Peyer's patch (tissue), 4 donors: ENCODE data around the gene CCL23. TPM values are rescaled to one million over a fixed set of nuclear protein-coding genes. Genes with fewer than 3 reads are reported as not detected.

Source experiments
- DNase-seq, 3 donors: peaks; one replicate each; pipeline ENCODE4 v3.0.0-alpha.2; 2017 to 2019
- H3K27ac ChIP-seq, 4 donors: fragments of 200-600 bp; sonication (generic); one replicate each; pipeline ENCODE4 v1.5.1; 2016 to 2019
- H3K27me3 ChIP-seq, 2 donors: fragments of 200-600 bp; sonication (generic); one replicate each; pipeline ENCODE4 v1.5.1; 2019
- H3K36me3 ChIP-seq, 3 donors: fragments of 200-600 bp; sonication (generic); one replicate each; pipeline ENCODE4 v1.5.1; 2016 to 2019
- H3K4me1 ChIP-seq, 4 donors: fragments of 200-600 bp; sonication (generic); one replicate each; pipeline ENCODE4 v1.5.1; 2016 to 2019
- H3K4me3 ChIP-seq, 4 donors: fragments of 200-600 bp; sonication (generic); 1 replicate in 3 of 4; 2 replicates in 1 of 4; pipeline ENCODE4 v1.5.1; 2016 to 2019; ENCODE audit warnings: mild to moderate bottlenecking in 1 of 4
- H3K9me3 ChIP-seq, 4 donors: fragments of 200-600 bp; sonication (generic); one replicate each; pipeline ENCODE4 v1.5.1; 2016 to 2019; ENCODE audit warnings: mild to moderate bottlenecking in 1 of 4
- POLR2A ChIP-seq, 2 donors: fragments of 450-650 bp; IDR thresholded peaks; one replicate each; pipeline ENCODE4 v1.5.1; 2017; ENCODE audit warnings: antibody characterized with exemption in 2 of 2, mild to moderate bottlenecking in 2 of 2, moderate library complexity in 2 of 2
- total RNA-seq, 4 donors: library from RNA; depleted of rRNA; stranded (reverse); fragments of >200 nt; gene quantifications; one replicate each; pipeline ENCODE4 v1.1.0, GENCODE V29; 2016
- TF ChIP-seq, protein P1 (sequence below), 6 experiments: fragments of 450-650 bp in 4 of 6; fragments of 200-600 bp in 2 of 6; sonication (generic) in 1 of 6; IDR thresholded peaks; one replicate each; pipeline ENCODE4 v1.5.1; 2017 to 2019; ENCODE audit warnings: antibody characterized with exemption in 6 of 6, mild to moderate bottlenecking in 3 of 6, moderate library complexity in 1 of 6

The CCL23 gene
- total RNA-seq, 4 donors from 2014 or later: 3.6 TPM; not detected in 3

DNA sequence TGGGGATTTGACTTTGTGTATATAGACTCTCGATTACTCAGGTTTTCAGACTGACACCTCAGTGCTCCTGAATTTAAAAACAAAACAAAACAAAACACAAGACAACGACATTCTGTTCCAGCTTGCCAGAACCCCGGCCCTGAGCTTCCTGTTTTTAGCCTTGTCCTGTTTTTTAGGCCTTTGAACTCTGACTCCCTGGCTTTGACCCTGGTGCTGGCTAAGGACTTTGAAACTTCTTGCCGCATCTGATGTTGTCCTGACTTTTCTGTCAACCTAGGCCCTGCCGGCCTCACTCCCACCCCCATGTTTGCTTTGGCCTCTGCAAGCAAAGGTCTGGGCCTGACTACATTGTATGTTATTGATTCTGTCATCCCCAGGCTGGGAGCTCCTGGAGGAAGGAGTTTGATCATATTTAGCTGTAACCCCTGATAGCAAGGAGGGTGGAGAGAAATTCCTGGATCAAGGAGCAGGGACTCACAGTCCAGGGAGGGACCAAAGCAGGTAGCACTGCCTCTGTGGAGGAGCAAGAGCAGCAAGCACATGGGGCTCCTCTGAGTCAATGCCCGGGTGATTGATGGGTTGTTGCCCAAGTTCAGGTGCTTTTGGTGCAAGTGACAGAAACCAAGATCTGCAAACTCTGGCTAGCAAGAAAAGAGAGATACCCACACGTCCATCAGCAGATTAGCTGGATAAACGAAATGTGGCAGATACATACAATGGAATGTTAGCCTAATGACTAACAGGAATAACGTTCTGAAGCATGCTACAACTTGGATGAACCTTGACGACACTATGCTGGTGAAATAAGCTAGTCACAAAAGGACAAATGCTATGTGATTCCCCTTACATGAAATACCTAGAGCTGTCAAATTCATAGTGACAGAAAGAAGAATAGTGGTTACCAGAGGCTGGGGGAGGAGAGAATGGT, 44.2 kb downstream of the CCL23 start:
- H3K27me3 ChIP-seq: no peaks in the 10 kb centered on the region

DNA sequence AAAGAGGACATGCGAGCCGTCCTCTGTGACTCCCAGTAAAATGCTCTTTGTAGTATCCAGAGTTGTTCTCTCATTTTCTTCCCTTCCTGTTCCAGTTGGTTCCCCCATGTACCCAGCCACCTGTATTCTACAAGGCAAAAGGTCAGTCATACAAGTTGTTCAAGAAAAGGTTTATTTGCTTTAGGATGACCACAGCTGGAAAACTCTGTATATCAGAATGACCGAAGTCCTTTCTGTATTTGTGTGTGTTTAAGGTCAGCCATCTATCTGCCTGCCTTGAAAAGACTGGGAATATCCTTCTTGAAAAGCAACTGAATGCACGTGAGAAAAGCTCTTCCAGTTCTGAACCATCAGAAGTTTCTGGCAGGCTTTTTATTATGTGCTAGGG, 44.8 kb downstream of the CCL23 start:
- TF ChIP-seq POLR2A (IDR thresholded peaks at IDR 0.05): no peak
- TF ChIP-seq, protein P1, sequence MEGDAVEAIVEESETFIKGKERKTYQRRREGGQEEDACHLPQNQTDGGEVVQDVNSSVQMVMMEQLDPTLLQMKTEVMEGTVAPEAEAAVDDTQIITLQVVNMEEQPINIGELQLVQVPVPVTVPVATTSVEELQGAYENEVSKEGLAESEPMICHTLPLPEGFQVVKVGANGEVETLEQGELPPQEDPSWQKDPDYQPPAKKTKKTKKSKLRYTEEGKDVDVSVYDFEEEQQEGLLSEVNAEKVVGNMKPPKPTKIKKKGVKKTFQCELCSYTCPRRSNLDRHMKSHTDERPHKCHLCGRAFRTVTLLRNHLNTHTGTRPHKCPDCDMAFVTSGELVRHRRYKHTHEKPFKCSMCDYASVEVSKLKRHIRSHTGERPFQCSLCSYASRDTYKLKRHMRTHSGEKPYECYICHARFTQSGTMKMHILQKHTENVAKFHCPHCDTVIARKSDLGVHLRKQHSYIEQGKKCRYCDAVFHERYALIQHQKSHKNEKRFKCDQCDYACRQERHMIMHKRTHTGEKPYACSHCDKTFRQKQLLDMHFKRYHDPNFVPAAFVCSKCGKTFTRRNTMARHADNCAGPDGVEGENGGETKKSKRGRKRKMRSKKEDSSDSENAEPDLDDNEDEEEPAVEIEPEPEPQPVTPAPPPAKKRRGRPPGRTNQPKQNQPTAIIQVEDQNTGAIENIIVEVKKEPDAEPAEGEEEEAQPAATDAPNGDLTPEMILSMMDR (IDR thresholded peaks at IDR 0.05): no peak
- Histone ChIP-seq H3K4me3 (no peak overlapping the region), H3K4me1 (peaks cover 0 to 19% (median 0%) of the 10 kb centered on the region in 4 donors), H3K27me3 (no peaks in the 10 kb centered on the region), H3K27ac (no peak overlapping the region), H3K9me3 (no peaks in the 10 kb centered on the region), H3K36me3 (no peaks in the 10 kb centered on the region)
- no peak for DNase-seq

More for the DNA sequence above, 44.2 kb downstream of the CCL23 start:
- no peak for TF ChIP-seq POLR2A (IDR thresholded peaks at IDR 0.05)
- TF ChIP-seq, protein P1 (IDR thresholded peaks at IDR 0.05): no peak
- Histone ChIP-seq H3K36me3 (no peaks in the 10 kb centered on the region), H3K4me3 (no peak overlapping the region), H3K9me3 (no peaks in the 10 kb centered on the region), H3K4me1 (peaks cover 0 to 19% (median 0%) of the 10 kb centered on the region in 4 donors), H3K27ac (peak overlapping the region in 2 of 4 donors; percentile 9 to 28)
- DNase-seq: no peak

DNA sequence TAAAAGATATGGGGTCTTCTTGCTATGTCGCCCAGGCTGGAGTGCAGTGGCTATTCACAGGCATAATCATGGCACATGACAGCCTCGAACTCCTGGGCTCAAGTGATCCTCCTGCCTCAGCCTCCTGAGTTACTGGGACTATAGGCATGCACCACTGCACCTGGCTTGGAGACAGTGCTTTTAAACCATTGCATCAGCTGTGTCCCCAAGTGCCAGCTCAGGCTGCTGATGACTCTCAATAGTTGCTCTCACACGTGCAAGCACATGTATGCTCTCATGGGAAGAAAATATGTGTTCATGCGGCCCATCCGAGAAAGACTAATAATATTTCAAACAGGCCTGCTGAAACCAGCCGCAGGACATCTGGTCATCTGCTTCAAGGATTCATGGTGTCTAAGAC, 45.2 kb downstream of the CCL23 start:
- no peak for DNase-seq
- Histone ChIP-seq H3K4me1 (peaks cover 0 to 19% (median 0%) of the 10 kb centered on the region in 4 donors), H3K4me3 (no peak overlapping the region), H3K27me3 (no peaks in the 10 kb centered on the region), H3K36me3 (no peaks in the 10 kb centered on the region), H3K27ac (no peak overlapping the region), H3K9me3 (no peaks in the 10 kb centered on the region)
- TF ChIP-seq POLR2A (IDR thresholded peaks at IDR 0.05): no peak
- TF ChIP-seq, protein P1 (IDR thresholded peaks at IDR 0.05): no peak

GRCh38 chr17:35972066-35972465, 45.7 kb downstream of the CCL23 start:
- H3K27ac ChIP-seq: no peak overlapping the region
- H3K27me3 ChIP-seq: no peaks in the 10 kb centered on the region
- H3K4me3 ChIP-seq: no peak overlapping the region
- H3K36me3 ChIP-seq: no peaks in the 10 kb centered on the region
- H3K9me3 ChIP-seq: no peaks in the 10 kb centered on the region
- peaks cover 0 to 19% (median 0%) of the 10 kb centered on the region in 4 donors for H3K4me1 ChIP-seq
- no peak for TF ChIP-seq POLR2A (IDR thresholded peaks at IDR 0.05)
- TF ChIP-seq, protein P1 (IDR thresholded peaks at IDR 0.05): no peak
- DNase-seq: no peak

DNA sequence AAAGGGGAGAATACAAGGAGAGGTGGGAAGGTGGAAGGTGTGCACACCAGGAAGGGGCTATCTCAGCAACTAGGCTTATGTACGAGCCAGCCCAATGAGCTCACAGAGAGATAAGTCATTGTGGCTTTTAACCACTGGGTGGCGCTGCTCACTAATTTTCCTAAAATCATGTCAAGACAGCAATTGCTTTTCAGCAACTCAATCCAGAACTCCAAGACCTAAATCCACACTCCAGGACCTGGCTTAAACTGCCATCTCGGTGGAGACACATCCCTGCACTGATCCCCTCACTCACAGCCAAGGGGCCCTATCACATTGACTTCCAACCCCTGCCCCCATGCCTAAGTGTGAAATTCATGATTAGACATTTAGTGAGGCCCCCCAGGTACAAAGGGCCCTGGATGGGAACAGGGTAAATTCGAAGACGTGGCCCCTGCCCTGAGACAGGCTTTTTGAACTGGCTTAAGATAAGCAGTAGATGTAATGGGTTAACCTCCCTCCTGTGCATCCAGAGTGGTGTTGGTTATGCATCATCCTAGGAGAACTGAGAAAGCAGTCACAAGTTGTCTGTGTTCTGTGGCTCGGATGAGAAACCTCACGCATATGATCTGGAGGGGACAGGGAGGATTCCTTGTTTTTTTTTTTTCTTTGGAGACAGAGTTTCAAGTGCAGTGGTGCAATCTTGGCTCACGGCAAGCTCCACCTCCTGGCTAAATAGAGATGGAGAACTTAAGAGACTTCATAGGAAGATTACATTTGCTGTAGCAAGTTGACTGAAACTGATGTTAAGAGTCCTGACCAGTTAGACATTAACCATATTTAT, 48.0 kb downstream of the CCL23 start:
- TF ChIP-seq, protein P1 (IDR thresholded peaks at IDR 0.05): peak; percentile 75 to 93 (median 88)
- no peak for TF ChIP-seq POLR2A (IDR thresholded peaks at IDR 0.05)
- no peaks in the 10 kb centered on the region for H3K27me3 ChIP-seq
- peak; percentile 61 to 93 (median 73) for DNase-seq
- H3K9me3 ChIP-seq: no peaks in the 10 kb centered on the region
- H3K4me1 ChIP-seq: peaks cover 0 to 19% (median 0%) of the 10 kb centered on the region in 4 donors
- H3K4me3 ChIP-seq: no peak overlapping the region
- H3K27ac ChIP-seq: peak overlapping the region in 1 of 4 donors; percentile 29
- H3K36me3 ChIP-seq: no peaks in the 10 kb centered on the region
